ENCODE results near the gene LRRC46.

The LRRC46 gene

GRCh38 chr17:47875011-47875985 lies 43.8 kb downstream of the LRRC46 start:
- H3K4me1 ChIP-seq (ENCODE audit: control insufficient read depth, insufficient read depth, low read length, poor library complexity, severe bottlenecking): no peaks in the 10 kb centered on the region
- H3K27ac ChIP-seq (ENCODE audit: insufficient read depth, low read length, poor library complexity, severe bottlenecking): no peak overlapping the region
- no peak overlapping the region for H3K4me3 ChIP-seq (ENCODE audit: insufficient read depth, low read depth, low read length, poor library complexity, severe bottlenecking)
- peaks cover 23% of the 10 kb centered on the region for H3K27me3 ChIP-seq (replicated peaks; ENCODE audit: control insufficient read depth, insufficient read depth, low read length, poor library complexity, severe bottlenecking)
- H3K9me3 ChIP-seq (ENCODE audit: control insufficient read depth, low read length): no peaks in the 10 kb centered on the region
- DNase-seq: no peak
- H3K36me3 ChIP-seq (ENCODE audit: control insufficient read depth, insufficient read depth, low read length): no peaks in the 10 kb centered on the region

GRCh38 chr17:47877368-47878034 lies 46.0 kb downstream of the LRRC46 start:
- Histone ChIP-seq H3K4me3 (ENCODE audit: insufficient read depth, low read depth, low read length, poor library complexity, severe bottlenecking) (no peak overlapping the region), H3K27me3 (replicated peaks; ENCODE audit: control insufficient read depth, insufficient read depth, low read length, poor library complexity, severe bottlenecking) (peaks cover 14% of the 10 kb centered on the region), H3K9me3 (ENCODE audit: control insufficient read depth, low read length) (no peaks in the 10 kb centered on the region), H3K4me1 (ENCODE audit: control insufficient read depth, insufficient read depth, low read length, poor library complexity, severe bottlenecking) (no peaks in the 10 kb centered on the region), H3K36me3 (ENCODE audit: control insufficient read depth, insufficient read depth, low read length) (no peaks in the 10 kb centered on the region), H3K27ac (ENCODE audit: insufficient read depth, low read length, poor library complexity, severe bottlenecking) (no peak overlapping the region)
- DNase-seq: no peak

GRCh38 chr17:47878203-47879027 lies 46.9 kb downstream of the LRRC46 start:
- Histone ChIP-seq H3K4me3 (ENCODE audit: insufficient read depth, low read depth, low read length, poor library complexity, severe bottlenecking) (no peak overlapping the region), H3K27me3 (replicated peaks; ENCODE audit: control insufficient read depth, insufficient read depth, low read length, poor library complexity, severe bottlenecking) (peaks cover 5% of the 10 kb centered on the region), H3K9me3 (ENCODE audit: control insufficient read depth, low read length) (no peaks in the 10 kb centered on the region), H3K27ac (ENCODE audit: insufficient read depth, low read length, poor library complexity, severe bottlenecking) (no peak overlapping the region), H3K36me3 (ENCODE audit: control insufficient read depth, insufficient read depth, low read length) (no peaks in the 10 kb centered on the region), H3K4me1 (ENCODE audit: control insufficient read depth, insufficient read depth, low read length, poor library complexity, severe bottlenecking) (peaks cover 4% of the 10 kb centered on the region)
- no peak for DNase-seq

- Histone ChIP-seq H3K27me3 (replicated peaks; ENCODE audit: control insufficient read depth, insufficient read depth, low read length, poor library complexity, severe bottlenecking) (no peaks in the 10 kb centered on the region), H3K4me3 (ENCODE audit: insufficient read depth, low read depth, low read length, poor library complexity, severe bottlenecking) (no peak overlapping the region), H3K9me3 (ENCODE audit: control insufficient read depth, low read length) (no peaks in the 10 kb centered on the region), H3K4me1 (ENCODE audit: control insufficient read depth, insufficient read depth, low read length, poor library complexity, severe bottlenecking) (peaks cover 9% of the 10 kb centered on the region), H3K27ac (ENCODE audit: insufficient read depth, low read length, poor library complexity, severe bottlenecking) (no peak overlapping the region), H3K36me3 (ENCODE audit: control insufficient read depth, insufficient read depth, low read length) (no peaks in the 10 kb centered on the region)
- DNase-seq: no peak
Observed at GRCh38 chr17:47879028-47879585, 47.6 kb downstream of the LRRC46 start.

GRCh38 chr17:47879776-47880454 lies 48.4 kb downstream of the LRRC46 start:
- peaks cover 15% of the 10 kb centered on the region for H3K4me1 ChIP-seq (ENCODE audit: control insufficient read depth, insufficient read depth, low read length, poor library complexity, severe bottlenecking)
- no peaks in the 10 kb centered on the region for H3K27me3 ChIP-seq (replicated peaks; ENCODE audit: control insufficient read depth, insufficient read depth, low read length, poor library complexity, severe bottlenecking)
- no peaks in the 10 kb centered on the region for H3K36me3 ChIP-seq (ENCODE audit: control insufficient read depth, insufficient read depth, low read length)
- H3K4me3 ChIP-seq (ENCODE audit: insufficient read depth, low read depth, low read length, poor library complexity, severe bottlenecking): no peak overlapping the region
- DNase-seq: no peak
- no peaks in the 10 kb centered on the region for H3K9me3 ChIP-seq (ENCODE audit: control insufficient read depth, low read length)
- H3K27ac ChIP-seq (ENCODE audit: insufficient read depth, low read length, poor library complexity, severe bottlenecking): no peak overlapping the region

GRCh38 chr17:47882247-47882646 lies 50.8 kb downstream of the LRRC46 start:
- H3K9me3 ChIP-seq (ENCODE audit: control insufficient read depth, low read length): no peaks in the 10 kb centered on the region
- H3K27me3 ChIP-seq (replicated peaks; ENCODE audit: control insufficient read depth, insufficient read depth, low read length, poor library complexity, severe bottlenecking): no peaks in the 10 kb centered on the region
- H3K4me1 ChIP-seq (ENCODE audit: control insufficient read depth, insufficient read depth, low read length, poor library complexity, severe bottlenecking): peaks cover 23% of the 10 kb centered on the region
- no peak overlapping the region for H3K4me3 ChIP-seq (ENCODE audit: insufficient read depth, low read depth, low read length, poor library complexity, severe bottlenecking)
- H3K27ac ChIP-seq (ENCODE audit: insufficient read depth, low read length, poor library complexity, severe bottlenecking): no peak overlapping the region
- no peaks in the 10 kb centered on the region for H3K36me3 ChIP-seq (ENCODE audit: control insufficient read depth, insufficient read depth, low read length)
- no peak for DNase-seq

- Histone ChIP-seq H3K4me1 (ENCODE audit: control insufficient read depth, insufficient read depth, low read length, poor library complexity, severe bottlenecking) (peaks cover 23% of the 10 kb centered on the region), H3K4me3 (ENCODE audit: insufficient read depth, low read depth, low read length, poor library complexity, severe bottlenecking) (no peak overlapping the region), H3K9me3 (ENCODE audit: control insufficient read depth, low read length) (no peaks in the 10 kb centered on the region), H3K36me3 (ENCODE audit: control insufficient read depth, insufficient read depth, low read length) (no peaks in the 10 kb centered on the region), H3K27ac (ENCODE audit: insufficient read depth, low read length, poor library complexity, severe bottlenecking) (no peak overlapping the region), H3K27me3 (replicated peaks; ENCODE audit: control insufficient read depth, insufficient read depth, low read length, poor library complexity, severe bottlenecking) (no peaks in the 10 kb centered on the region)
- DNase-seq: no peak
Observed at GRCh38 chr17:47882695-47883588, 51.5 kb downstream of the LRRC46 start.

GRCh38 chr17:47883589-47884426 lies 52.3 kb downstream of the LRRC46 start:
- no peak overlapping the region for H3K27ac ChIP-seq (ENCODE audit: insufficient read depth, low read length, poor library complexity, severe bottlenecking)
- H3K27me3 ChIP-seq (replicated peaks; ENCODE audit: control insufficient read depth, insufficient read depth, low read length, poor library complexity, severe bottlenecking): no peaks in the 10 kb centered on the region
- no peak for DNase-seq
- H3K9me3 ChIP-seq (ENCODE audit: control insufficient read depth, low read length): no peaks in the 10 kb centered on the region
- no peaks in the 10 kb centered on the region for H3K36me3 ChIP-seq (ENCODE audit: control insufficient read depth, insufficient read depth, low read length)
- H3K4me1 ChIP-seq (ENCODE audit: control insufficient read depth, insufficient read depth, low read length, poor library complexity, severe bottlenecking): peaks cover 23% of the 10 kb centered on the region
- no peak overlapping the region for H3K4me3 ChIP-seq (ENCODE audit: insufficient read depth, low read depth, low read length, poor library complexity, severe bottlenecking)

Measured in effector memory CD4-positive, alpha-beta T cell (primary cell).